ENCODE data around the gene DAD1.
"Not testable (repeated sequence)": the region's sequence is repeated elsewhere in the genome, so short reads cannot be mapped to it uniquely, and the experiment has no call there.

Gene DAD1

DNA sequence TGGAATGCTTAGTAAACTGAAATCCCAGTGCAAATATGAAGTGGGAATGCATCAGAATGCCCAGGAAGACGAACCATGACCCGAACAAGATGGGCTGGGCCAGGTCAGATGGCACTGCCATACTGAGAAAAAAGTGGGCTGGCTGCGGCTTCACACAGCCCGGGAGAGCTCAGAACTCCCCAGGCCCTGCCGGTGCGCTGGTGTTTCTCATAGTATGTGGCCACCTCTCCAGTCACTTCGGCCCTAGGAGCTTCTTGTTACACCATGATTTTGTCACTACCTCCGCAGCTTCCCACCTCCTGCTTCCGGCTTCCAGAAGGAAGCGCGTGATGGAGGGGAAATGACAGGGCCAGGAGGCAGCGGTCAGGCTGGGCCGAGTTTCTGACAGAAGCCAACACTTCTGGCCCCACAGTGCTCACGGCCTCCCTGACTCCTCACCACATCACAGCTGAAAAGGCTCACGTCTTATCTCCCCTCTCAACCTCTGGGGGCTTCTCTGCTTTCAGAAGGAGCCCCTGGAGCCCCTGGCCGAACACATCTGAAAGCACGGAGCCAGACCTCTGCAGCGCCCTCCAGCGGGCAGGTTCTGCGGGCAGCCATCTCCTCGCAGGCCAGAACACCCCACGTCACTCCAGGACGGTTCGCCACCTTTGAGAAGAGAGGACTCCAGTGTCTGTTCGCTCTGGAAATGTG, 30.7 kb downstream of the DAD1 start:
- DNase-seq (ENCODE audit: low read depth) = no peak
- TF ChIP-seq, protein P1, sequence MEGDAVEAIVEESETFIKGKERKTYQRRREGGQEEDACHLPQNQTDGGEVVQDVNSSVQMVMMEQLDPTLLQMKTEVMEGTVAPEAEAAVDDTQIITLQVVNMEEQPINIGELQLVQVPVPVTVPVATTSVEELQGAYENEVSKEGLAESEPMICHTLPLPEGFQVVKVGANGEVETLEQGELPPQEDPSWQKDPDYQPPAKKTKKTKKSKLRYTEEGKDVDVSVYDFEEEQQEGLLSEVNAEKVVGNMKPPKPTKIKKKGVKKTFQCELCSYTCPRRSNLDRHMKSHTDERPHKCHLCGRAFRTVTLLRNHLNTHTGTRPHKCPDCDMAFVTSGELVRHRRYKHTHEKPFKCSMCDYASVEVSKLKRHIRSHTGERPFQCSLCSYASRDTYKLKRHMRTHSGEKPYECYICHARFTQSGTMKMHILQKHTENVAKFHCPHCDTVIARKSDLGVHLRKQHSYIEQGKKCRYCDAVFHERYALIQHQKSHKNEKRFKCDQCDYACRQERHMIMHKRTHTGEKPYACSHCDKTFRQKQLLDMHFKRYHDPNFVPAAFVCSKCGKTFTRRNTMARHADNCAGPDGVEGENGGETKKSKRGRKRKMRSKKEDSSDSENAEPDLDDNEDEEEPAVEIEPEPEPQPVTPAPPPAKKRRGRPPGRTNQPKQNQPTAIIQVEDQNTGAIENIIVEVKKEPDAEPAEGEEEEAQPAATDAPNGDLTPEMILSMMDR (IDR thresholded peaks at IDR 0.05; ENCODE audit: control insufficient read depth, extremely low read depth, insufficient read depth) = no peak
- H3K4me3 ChIP-seq (ENCODE audit: low read depth, low read length) = no peak overlapping the region

DNA sequence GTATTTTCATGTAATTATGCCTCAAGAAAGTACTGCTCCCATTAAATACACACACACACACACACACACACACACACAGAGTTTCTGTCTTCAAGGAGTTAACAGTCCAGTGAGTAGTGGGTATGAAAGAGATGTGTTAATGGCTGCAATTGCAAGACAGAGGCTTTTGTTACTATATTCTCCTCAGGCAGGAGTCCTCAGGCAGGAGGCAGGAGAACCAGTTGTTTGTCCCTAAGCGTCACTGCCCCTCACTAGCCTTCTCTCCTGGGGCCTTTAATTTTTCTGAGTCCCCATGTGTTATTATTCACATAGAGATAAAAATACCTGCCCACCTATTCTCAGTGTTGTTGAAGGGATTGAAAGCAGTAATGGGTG, 31.2 kb downstream of the DAD1 start:
- H3K4me3 ChIP-seq (ENCODE audit: low read depth, low read length) = no peak overlapping the region
- DNase-seq (ENCODE audit: low read depth) = no peak
- TF ChIP-seq, protein P1 (IDR thresholded peaks at IDR 0.05; ENCODE audit: control insufficient read depth, extremely low read depth, insufficient read depth) = no peak

DNA sequence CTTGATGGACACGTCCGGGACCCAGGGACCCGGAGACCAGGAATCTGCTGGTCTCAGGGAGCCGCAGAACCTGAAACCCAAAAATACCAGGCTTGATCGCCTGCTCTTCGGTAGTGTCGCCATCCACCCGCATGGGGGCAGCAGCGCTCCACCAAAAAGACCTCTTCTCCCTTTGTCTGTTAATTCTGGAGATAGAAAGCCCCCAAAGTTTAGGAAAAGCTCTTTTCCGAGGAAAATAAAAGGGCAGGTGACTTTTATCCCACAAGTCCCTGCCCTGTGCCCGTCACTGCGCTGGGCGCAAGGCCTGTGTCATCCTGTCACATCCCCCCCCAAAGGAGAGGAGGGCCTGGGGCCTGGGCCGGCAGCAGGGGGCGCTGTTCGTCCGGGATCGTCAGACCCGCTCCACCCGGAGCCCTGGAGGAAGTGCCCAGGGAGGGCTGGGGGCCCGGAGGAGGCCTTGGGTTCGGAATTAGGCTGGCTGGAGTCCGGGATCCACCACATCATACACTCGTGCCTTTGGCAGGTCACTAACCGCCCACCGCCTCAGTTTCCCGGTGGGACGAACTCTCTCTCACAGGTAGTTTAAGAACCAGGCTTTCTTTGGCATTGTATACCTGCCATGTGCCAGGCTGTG, 31.9 kb downstream of the DAD1 start:
- DNase-seq (ENCODE audit: low read depth) = no peak
- TF ChIP-seq, protein P1 (IDR thresholded peaks at IDR 0.05; ENCODE audit: control insufficient read depth, extremely low read depth, insufficient read depth) = peak; percentile 82
- H3K4me3 ChIP-seq (ENCODE audit: low read depth, low read length) = no peak overlapping the region

DNA sequence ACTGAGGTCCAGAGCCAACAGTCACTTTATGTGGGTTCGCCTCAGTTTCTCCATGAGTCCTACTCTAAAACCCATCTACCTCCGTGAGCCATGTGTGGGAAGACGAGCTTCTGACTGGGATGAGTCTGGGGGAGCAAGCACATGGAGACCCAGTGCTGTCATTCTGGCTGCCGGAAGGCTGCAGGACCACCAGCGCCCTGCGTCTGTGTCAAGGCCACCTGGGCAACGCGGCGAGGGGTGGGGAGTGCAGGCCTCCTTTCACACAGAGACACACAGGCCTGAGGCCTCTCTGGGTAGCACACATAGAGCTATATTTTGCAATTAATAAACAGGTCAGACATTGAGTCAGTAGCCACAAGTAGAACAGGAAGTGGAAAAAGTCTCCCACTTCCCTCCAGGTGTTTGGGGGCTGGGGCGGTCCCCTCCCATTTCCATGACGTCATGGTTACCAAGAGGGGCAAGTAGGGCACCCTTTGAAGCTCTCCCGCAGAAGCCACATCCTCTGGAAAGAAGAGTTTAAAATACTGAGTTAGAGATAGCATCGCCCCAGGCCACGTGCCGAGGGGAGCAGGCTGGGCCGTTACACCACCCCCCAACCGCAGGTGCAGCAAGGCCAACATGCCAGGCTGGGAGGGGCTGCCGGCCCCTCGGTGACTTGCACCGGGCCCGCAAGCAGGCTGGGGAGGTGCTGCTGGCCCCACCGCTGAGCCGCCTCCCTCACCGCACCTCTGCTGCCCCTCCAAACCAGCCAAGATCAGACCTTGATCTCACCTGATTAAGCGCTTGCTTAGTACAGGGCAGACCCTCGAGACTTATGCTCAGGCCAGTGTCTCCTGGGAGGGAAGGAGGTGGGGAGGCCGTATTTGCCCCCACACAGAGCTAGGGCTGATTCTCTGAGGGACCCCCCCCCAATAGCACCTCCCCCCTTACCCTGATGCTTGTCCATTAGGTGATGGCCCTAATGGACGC, 32.7 kb downstream of the DAD1 start:
- no peak overlapping the region for H3K4me3 ChIP-seq (ENCODE audit: low read depth, low read length)
- TF ChIP-seq, protein P1 (IDR thresholded peaks at IDR 0.05; ENCODE audit: control insufficient read depth, extremely low read depth, insufficient read depth) = no peak
- no peak for DNase-seq (ENCODE audit: low read depth)

DNA sequence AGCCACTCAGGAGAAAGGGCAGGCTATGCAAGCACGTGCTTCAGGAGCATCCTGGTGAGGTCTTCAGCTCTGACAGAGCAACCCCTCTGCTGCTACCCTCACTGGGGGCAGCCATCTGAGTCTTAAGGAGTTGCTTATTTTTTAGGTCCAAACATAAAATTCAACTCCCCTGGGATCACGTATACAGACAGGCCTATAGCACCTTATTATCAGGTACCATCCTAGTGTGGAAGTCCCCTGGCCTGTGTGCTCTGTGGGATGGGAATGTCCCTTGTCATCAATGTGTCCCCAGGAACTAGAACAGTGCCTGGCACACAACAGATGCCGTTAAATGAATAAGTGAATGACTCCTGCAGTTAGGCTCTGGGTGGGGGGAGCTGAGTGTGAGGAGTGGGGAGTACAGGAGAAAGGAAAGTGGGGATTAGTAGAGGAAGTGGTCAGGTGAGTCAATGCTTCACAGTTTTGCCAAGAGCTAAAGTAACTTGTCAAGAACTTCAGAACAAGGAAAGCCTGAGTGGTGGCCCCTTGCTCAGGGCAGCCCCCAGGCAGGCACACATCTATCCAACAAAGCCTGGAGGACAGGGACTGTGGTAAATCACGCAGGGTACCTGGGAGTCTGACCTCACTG, 33.5 kb downstream of the DAD1 start:
- no peak for DNase-seq (ENCODE audit: low read depth)
- TF ChIP-seq, protein P1 (IDR thresholded peaks at IDR 0.05; ENCODE audit: control insufficient read depth, extremely low read depth, insufficient read depth) = no peak
- H3K4me3 ChIP-seq (ENCODE audit: low read depth, low read length) = no peak overlapping the region

DNA sequence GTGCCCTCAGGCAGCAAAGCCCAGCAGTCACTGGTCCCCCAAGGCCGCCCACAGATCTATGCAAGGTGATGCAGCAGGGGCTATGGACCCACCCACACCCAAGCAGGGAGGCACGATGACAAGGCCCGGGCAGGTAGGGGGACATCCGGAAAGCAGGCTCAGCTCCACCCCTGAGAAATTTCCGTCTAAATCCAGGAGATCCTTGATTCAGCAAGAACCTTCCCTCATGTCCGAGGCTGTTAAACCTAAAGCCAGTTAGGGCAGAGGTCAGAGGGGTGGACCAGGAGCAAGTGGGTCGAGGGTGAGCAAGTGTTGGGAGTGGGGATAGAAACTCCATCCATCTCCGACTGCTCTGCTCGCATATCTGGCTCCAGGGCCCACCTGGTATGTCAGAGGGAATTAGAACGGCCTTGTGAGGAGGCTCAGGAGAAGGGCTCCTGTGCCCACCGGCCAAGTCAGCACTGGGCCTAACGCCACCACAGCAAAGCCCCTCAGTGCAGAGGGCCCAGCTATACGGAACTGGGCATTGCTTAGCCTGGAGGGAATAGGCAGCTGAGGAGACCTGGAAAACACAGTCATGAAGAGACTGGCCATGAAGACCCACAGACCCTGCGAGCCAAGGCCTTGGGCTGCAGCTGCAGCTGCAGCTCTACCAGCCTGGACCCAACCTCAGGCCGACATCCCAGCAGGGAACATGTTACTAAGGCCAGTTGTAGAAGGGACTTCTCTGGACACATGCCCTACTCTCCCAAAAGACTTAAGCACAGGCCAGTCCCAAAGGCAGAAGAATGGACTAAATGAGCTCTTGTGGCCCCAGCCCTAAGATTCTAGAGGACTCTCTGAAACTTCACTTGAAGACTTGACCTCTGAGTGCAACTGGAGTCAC, 34.3 kb downstream of the DAD1 start:
- no peak for DNase-seq (ENCODE audit: low read depth)
- TF ChIP-seq, protein P1 (IDR thresholded peaks at IDR 0.05; ENCODE audit: control insufficient read depth, extremely low read depth, insufficient read depth) = no peak
- H3K4me3 ChIP-seq (ENCODE audit: low read depth, low read length) = no peak overlapping the region

DNA sequence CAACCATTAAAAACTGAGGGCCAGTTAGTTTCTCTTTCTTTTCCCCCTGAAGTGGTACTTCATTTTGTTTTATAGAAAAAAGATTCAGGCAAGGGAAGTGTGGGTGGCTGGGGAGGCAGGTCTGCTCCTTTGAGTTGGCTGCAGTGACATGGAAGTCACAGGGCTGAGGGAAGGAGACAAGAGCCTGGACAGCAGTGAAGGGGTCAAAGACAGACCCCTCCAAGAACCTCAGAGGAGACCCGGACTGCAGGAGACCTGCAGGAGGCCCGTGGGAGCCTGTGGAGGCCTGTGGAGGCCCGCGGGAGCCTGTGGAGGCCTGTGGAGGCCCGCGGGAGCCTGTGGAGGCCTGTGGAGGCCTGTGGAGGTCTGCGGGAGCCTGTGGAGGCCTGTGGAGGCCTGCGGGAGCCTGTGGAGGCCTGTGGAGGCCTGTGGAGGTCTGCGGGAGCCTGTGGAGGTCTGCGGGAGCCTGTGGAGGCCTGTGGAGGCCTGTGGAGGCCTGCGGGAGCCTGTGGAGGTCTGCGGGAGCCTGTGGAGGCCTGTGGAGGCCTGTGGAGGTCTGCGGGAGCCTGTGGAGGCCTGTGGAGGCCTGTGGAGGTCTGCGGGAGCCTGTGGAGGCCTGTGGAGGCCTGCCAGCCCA, 35.0 kb downstream of the DAD1 start:
- not testable (repeated sequence) for DNase-seq (ENCODE audit: low read depth)

More for the DNA sequence above, 35.0 kb downstream of the DAD1 start:
- not testable (repeated sequence) for H3K4me3 ChIP-seq (ENCODE audit: low read depth, low read length)
